ACHN (cell line): ENCODE data around the gene DCLRE1A.
"Not testable (repeated sequence)": the region's sequence is repeated elsewhere in the genome, so short reads cannot be mapped to it uniquely, and the experiment has no call there.

Source experiments
- DNase-seq: peaks from one replicate; pipeline ENCODE4 v3.0.0-alpha.2; 2015
- in situ Hi-C: cut with HindIII; loops from 2 replicates; pipeline ENCODE4 v1.10.0; 2017; ENCODE audit warnings: low sequenced_read_pairs, low pct_ligation_motif_present, low pct_unique_long_range_greater_than_20kb

DCLRE1A gene

GRCh38 chr10:113819989-113820388 lies 33.9 kb downstream of the DCLRE1A start:
- DNase-seq: no peak
- in situ Hi-C loops: no loop called here

GRCh38 chr10:113814700-113815099 lies 39.2 kb downstream of the DCLRE1A start:
- in situ Hi-C loops, DNase-seq: not testable (repeated sequence)

- in situ Hi-C loops: no loop called here
- no peak for DNase-seq
These were observed 45.7 kb downstream of the DCLRE1A start for GRCh38 chr10:113808168-113808567.

GRCh38 chr10:113806503-113806902 lies 47.4 kb downstream of the DCLRE1A start:
- in situ Hi-C loops: no loop called here
- no peak for DNase-seq

GRCh38 chr10:113802997-113803396 lies 50.9 kb downstream of the DCLRE1A start:
- in situ Hi-C loops: no loop called here

GRCh38 chr10:113801569-113801968 lies 52.3 kb downstream of the DCLRE1A start:
- in situ Hi-C loops: no loop called here
- DNase-seq: no peak

More at GRCh38 chr10:113802997-113803396, 50.9 kb downstream of the DCLRE1A start:
- no peak for DNase-seq

GRCh38 chr10:113791691-113792090 lies 62.2 kb downstream of the DCLRE1A start:
- in situ Hi-C loops: loop anchor here (25.0 kb wide), 1 partner anchor 321 kb away; no protein-coding TSS in a partner anchor
- no peak for DNase-seq

GRCh38 chr10:113788604-113789083 lies 65.2 kb downstream of the DCLRE1A start:
- peak; percentile 74 for DNase-seq
- in situ Hi-C loops: loop anchor here (25.0 kb wide), 1 partner anchor 324 kb away; no protein-coding TSS in a partner anchor
